ENCODE data around the gene ZYG11B. TPM values are rescaled to one million over a fixed set of nuclear protein-coding genes. Genes with fewer than 3 reads are reported as not detected.
"Not testable (repeated sequence)": the region's sequence is repeated elsewhere in the genome, so short reads cannot be mapped to it uniquely, and the experiment has no call there.

The ZYG11B gene
- total RNA-seq, 1 donor from 2014 or later: 38.3 TPM

DNA sequence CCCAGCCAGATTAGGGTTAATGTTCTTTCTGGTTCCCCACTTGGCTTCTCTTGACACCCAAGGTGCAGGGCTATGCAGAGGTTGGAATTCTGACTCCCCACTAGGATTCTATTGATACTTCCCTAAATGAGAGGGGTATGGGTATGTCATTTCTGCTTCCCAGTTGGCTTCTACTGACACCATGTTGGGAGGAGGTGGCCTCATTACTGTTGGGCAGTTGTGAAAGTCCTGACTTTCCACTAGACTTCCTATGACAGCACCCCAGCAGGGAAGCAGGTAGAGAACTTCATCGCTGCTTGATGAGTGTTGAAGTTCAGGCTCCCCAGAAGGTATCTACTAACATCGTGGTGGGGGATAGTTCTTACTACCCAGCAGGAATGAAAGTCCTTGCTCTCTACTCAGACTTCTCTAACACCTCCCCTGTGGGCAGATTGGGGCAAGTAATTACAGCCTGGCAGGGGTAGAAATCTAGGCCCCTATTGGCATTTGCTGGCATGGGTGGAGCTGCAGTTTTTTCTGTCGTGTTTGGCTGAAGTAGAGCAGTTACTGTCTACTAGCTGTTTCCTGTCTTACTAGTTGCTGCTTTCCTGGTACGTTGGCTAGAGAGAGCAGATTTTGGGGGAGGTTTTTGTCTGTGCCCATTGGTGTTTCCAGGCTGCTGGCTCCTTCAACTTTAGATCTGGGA lies 41.5 kb downstream of the ZYG11B start:
- Mint-ChIP-seq H3K9me3 (ENCODE audit: low read depth) (no peaks in the 10 kb centered on the region), H3K36me3 (ENCODE audit: low read depth) (peaks cover 15% of the 10 kb centered on the region), H3K27ac (ENCODE audit: unreplicated experiment) (no peak overlapping the region), H3K27me3 (ENCODE audit: low read depth) (no peaks in the 10 kb centered on the region), H3K4me3 (ENCODE audit: unreplicated experiment) (no peak overlapping the region), H3K4me1 (ENCODE audit: low read depth) (no peaks in the 10 kb centered on the region)
- TF ChIP-seq, protein P1, sequence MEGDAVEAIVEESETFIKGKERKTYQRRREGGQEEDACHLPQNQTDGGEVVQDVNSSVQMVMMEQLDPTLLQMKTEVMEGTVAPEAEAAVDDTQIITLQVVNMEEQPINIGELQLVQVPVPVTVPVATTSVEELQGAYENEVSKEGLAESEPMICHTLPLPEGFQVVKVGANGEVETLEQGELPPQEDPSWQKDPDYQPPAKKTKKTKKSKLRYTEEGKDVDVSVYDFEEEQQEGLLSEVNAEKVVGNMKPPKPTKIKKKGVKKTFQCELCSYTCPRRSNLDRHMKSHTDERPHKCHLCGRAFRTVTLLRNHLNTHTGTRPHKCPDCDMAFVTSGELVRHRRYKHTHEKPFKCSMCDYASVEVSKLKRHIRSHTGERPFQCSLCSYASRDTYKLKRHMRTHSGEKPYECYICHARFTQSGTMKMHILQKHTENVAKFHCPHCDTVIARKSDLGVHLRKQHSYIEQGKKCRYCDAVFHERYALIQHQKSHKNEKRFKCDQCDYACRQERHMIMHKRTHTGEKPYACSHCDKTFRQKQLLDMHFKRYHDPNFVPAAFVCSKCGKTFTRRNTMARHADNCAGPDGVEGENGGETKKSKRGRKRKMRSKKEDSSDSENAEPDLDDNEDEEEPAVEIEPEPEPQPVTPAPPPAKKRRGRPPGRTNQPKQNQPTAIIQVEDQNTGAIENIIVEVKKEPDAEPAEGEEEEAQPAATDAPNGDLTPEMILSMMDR (IDR thresholded peaks at IDR 0.05): no peak
- no peak for DNase-seq (ENCODE audit: low spot score)

DNA sequence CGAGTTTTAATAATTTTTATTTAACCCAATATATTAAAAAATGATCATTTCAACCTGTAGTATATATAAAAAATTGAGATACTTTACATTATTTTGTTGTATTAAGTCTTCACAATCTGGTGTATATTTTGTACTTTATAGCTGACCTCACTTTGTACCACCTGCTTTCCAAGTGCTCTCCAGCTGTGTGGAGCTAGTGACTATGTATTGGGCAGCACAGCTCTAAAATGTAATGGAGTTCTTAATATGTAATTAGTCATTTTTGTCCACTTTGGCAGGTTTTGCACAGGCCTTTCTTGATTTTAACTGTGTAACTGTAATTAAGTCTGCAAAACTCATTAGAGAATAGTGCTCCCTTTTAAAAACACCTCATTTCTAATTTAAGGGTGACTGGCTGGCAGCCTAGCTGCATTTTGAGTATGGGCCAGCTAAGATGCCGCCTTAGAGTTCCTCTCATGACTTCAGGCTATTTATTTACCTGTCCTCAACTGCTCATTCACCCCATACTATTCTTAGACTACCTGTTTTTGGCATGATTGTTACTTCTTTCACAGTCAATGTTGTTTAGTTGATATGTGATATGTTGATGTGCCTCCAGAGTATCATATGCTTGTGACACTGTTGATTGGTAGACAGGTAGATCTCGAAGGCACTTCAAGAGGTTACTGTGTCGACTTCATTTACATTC lies 43.2 kb downstream of the ZYG11B start:
- no peak for DNase-seq (ENCODE audit: low spot score)
- Mint-ChIP-seq H3K4me3 (ENCODE audit: unreplicated experiment) (no peak overlapping the region), H3K9me3 (ENCODE audit: low read depth) (no peaks in the 10 kb centered on the region), H3K27me3 (ENCODE audit: low read depth) (no peaks in the 10 kb centered on the region), H3K36me3 (ENCODE audit: low read depth) (peaks cover 19% of the 10 kb centered on the region), H3K27ac (ENCODE audit: unreplicated experiment) (no peak overlapping the region), H3K4me1 (ENCODE audit: low read depth) (no peaks in the 10 kb centered on the region)
- TF ChIP-seq, protein P1 (IDR thresholded peaks at IDR 0.05): no peak

DNA sequence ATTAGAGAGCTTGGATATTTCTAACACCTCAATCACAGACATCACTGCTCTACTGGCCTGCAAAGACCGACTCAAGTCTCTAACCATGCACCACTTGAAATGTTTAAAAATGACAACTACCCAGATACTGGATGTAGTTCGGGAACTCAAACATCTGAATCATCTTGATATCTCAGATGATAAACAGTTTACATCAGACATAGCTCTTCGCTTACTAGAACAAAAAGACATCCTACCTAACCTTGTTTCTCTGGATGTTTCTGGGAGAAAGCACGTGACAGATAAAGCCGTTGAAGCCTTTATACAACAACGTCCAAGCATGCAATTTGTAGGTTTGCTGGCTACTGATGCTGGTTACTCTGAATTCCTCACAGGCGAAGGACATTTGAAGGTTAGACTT lies 45.1 kb downstream of the ZYG11B start:
- TF ChIP-seq, protein P1 (IDR thresholded peaks at IDR 0.05): no peak
- Mint-ChIP-seq H3K4me1 (ENCODE audit: low read depth) (no peaks in the 10 kb centered on the region), H3K27me3 (ENCODE audit: low read depth) (no peaks in the 10 kb centered on the region), H3K4me3 (ENCODE audit: unreplicated experiment) (no peak overlapping the region), H3K36me3 (ENCODE audit: low read depth) (peaks cover 23% of the 10 kb centered on the region), H3K27ac (ENCODE audit: unreplicated experiment) (no peak overlapping the region), H3K9me3 (ENCODE audit: low read depth) (no peaks in the 10 kb centered on the region)
- DNase-seq (ENCODE audit: low spot score): no peak

DNA sequence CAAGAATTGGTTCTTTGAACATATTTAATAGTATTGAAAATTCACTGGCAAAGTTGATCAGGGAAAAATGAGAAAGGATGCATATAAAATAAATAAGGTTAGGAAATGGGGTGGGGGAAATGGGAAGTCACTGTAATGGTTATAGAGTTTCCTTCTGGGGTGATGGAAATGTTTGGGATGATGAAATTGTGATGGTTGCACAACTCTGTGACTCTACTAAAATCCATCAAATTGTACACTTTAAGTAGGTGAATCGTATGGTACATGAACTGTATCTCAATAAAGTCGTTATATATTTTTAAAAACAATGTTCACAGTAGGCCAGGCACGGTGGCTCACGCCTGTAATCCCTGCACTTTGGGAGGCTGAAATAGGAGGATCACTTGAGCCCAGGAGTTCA lies 59.9 kb downstream of the ZYG11B start:
- H3K9me3 Mint-ChIP-seq (ENCODE audit: low read depth): no peaks in the 10 kb centered on the region
- no peak for DNase-seq (ENCODE audit: low spot score)
- TF ChIP-seq, protein P1 (IDR thresholded peaks at IDR 0.05): no peak
- H3K36me3 Mint-ChIP-seq (ENCODE audit: low read depth): peaks cover 17% of the 10 kb centered on the region
- no peak overlapping the region for H3K27ac Mint-ChIP-seq (ENCODE audit: unreplicated experiment)
- peaks cover 4% of the 10 kb centered on the region for H3K4me1 Mint-ChIP-seq (ENCODE audit: low read depth)
- no peaks in the 10 kb centered on the region for H3K27me3 Mint-ChIP-seq (ENCODE audit: low read depth)
- no peak overlapping the region for H3K4me3 Mint-ChIP-seq (ENCODE audit: unreplicated experiment)

DNA sequence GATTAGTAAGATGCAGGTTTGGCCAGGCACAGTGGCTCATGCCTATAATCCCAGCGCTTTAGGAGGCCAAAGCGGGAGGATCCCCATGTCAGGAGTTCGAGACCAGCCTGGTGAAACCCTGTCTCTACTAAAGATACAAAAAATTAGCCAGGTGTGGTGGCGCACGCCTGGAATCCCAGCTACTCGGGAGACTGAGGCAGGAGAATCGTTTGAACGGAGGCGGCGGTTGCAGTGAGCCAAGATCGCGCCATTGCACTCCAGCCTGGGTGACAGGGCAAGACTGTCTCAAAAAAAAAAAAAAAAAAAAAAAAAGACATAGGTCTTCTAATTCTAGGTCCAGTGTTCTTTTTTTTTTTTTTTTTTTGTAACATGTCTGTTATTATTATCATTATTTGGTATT lies 64.2 kb downstream of the ZYG11B start:
- H3K27me3 Mint-ChIP-seq (ENCODE audit: low read depth); H3K4me1 Mint-ChIP-seq (ENCODE audit: low read depth): not testable (repeated sequence)

More for the DNA sequence above, 64.2 kb downstream of the ZYG11B start:
- H3K9me3 Mint-ChIP-seq (ENCODE audit: low read depth); H3K27ac Mint-ChIP-seq (ENCODE audit: unreplicated experiment); DNase-seq (ENCODE audit: low spot score); H3K4me3 Mint-ChIP-seq (ENCODE audit: unreplicated experiment): not testable (repeated sequence)
- peaks cover 12% of the 10 kb centered on the region for H3K36me3 Mint-ChIP-seq (ENCODE audit: low read depth)
